GM06990 (cell line): ENCODE data around the gene HS3ST4.

ENCODE experiments used
- DNase-seq: peaks from one replicate; pipeline ENCODE4 v3.0.0-alpha.2; 2011; ENCODE audit not compliant: insufficient read length; ENCODE audit errors: extremely low read depth
- H3K27me3 ChIP-seq: replicated peaks from 2 replicates; pipeline ENCODE4 v1.6.0; 2011; ENCODE audit warnings: low read length; ENCODE audit not compliant: control insufficient read depth, insufficient read depth
- H3K36me3 ChIP-seq: 2 replicates; pipeline ENCODE4 v1.5.1; 2011; ENCODE audit warnings: low read length; ENCODE audit not compliant: control insufficient read depth, insufficient read depth
- H3K4me3 ChIP-seq: replicated peaks from 2 replicates; pipeline ENCODE4 v1.5.1; 2011; ENCODE audit warnings: low read depth, mild to moderate bottlenecking, control low read depth, low read length
- TF ChIP-seq, protein P1 (sequence below): IDR thresholded peaks from 2 replicates; pipeline ENCODE4 v1.5.1; 2011; ENCODE audit warnings: low read length, control low read depth, mild to moderate bottlenecking, inconsistent platforms; ENCODE audit not compliant: insufficient read depth, poor library complexity, severe bottlenecking

HS3ST4 gene

GRCh38 chr16:25783226-25783625 is 91.5 kb downstream of the HS3ST4 start:
- H3K4me3 ChIP-seq, result no peak overlapping the region
- TF ChIP-seq, protein P1, sequence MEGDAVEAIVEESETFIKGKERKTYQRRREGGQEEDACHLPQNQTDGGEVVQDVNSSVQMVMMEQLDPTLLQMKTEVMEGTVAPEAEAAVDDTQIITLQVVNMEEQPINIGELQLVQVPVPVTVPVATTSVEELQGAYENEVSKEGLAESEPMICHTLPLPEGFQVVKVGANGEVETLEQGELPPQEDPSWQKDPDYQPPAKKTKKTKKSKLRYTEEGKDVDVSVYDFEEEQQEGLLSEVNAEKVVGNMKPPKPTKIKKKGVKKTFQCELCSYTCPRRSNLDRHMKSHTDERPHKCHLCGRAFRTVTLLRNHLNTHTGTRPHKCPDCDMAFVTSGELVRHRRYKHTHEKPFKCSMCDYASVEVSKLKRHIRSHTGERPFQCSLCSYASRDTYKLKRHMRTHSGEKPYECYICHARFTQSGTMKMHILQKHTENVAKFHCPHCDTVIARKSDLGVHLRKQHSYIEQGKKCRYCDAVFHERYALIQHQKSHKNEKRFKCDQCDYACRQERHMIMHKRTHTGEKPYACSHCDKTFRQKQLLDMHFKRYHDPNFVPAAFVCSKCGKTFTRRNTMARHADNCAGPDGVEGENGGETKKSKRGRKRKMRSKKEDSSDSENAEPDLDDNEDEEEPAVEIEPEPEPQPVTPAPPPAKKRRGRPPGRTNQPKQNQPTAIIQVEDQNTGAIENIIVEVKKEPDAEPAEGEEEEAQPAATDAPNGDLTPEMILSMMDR, result no peak
- H3K27me3 ChIP-seq, result no peaks in the 10 kb centered on the region; the same call in 1 of the 2 replicates
- no peaks in the 10 kb centered on the region for H3K36me3 ChIP-seq
- DNase-seq, result no peak

DNA sequence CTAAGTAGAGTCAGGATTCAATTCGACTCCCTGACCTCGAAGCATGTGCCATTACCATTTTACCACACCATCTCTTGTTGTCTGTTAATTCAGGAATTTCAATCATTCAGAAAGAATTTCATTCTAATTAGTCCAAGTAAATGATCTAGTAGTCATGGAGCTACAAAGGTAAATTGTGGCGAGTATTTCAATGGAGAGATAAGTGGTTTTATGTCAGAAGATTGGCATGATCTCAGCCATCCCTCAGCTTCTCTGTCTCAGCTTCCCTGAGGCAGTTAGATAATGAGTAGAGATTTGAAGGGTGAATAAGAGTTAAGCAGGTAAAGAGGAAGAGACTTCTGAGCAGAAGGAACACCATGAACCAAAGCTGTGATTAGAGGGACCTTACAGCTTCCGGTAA is 93.6 kb downstream of the HS3ST4 start:
- DNase-seq, result no peak
- no peak overlapping the region for H3K4me3 ChIP-seq
- no peaks in the 10 kb centered on the region for H3K27me3 ChIP-seq

GRCh38 chr16:25786748-25787147 is 95.0 kb downstream of the HS3ST4 start:
- H3K36me3 ChIP-seq, result no peaks in the 10 kb centered on the region
- no peak for DNase-seq
- TF ChIP-seq, protein P1, result no peak
- no peak overlapping the region for H3K4me3 ChIP-seq
- H3K27me3 ChIP-seq, result no peaks in the 10 kb centered on the region

More for the DNA sequence above, 93.6 kb downstream of the HS3ST4 start:
- TF ChIP-seq, protein P1, result no peak
- H3K36me3 ChIP-seq, result no peaks in the 10 kb centered on the region

- Histone ChIP-seq H3K4me3 (no peak overlapping the region), H3K36me3 (no peaks in the 10 kb centered on the region), H3K27me3 (no peaks in the 10 kb centered on the region)
- DNase-seq, result no peak
- TF ChIP-seq, protein P1, result no peak
Observed at GRCh38 chr16:25788637-25789036, 96.9 kb downstream of the HS3ST4 start.

DNA sequence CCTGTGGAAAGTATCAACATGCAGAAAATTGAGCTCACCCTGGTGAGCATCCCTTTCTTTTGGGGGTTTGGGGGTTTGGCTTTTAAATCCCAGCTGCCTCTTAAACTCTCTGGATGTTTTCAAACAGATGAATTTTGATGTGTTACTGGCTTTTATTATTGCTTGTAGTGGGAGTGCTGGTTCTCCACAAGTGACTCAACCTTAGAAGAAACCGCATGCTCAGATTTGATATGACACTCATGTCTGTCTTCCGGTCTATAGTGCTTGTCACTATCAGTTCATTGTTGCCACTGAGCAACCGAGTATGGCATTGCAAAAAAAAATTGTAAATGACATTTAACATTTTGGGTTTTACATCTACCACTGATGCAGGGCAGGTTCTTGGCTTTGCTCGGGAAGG is 104.5 kb downstream of the HS3ST4 start:
- Histone ChIP-seq H3K4me3 (no peak overlapping the region), H3K27me3 (no peaks in the 10 kb centered on the region), H3K36me3 (no peaks in the 10 kb centered on the region)
- DNase-seq, result no peak
- TF ChIP-seq, protein P1, result no peak

- Histone ChIP-seq H3K36me3 (no peaks in the 10 kb centered on the region), H3K4me3 (no peak overlapping the region), H3K27me3 (no peaks in the 10 kb centered on the region)
- TF ChIP-seq, protein P1, result no peak
- no peak for DNase-seq
Observed at GRCh38 chr16:25798065-25798464, 106.3 kb downstream of the HS3ST4 start.
